Upper lobe of left lung (tissue), 6 donors: Measurements from ENCODE around the gene PON3. TPM values are rescaled to one million over a fixed set of nuclear protein-coding genes. Genes with fewer than 3 reads are reported as not detected.

ENCODE experiments used
- ATAC-seq, 2 donors: fragments of 200-7000 bp; cut with Tn5 transposase; one replicate each; pipeline ENCODE4 v1.9.1; 2022; ENCODE audit warnings: mild to moderate bottlenecking in 2 of 2, moderate library complexity in 2 of 2; ENCODE audit not compliant: low FRiP score in 2 of 2
- DNase-seq, 2 donors: peaks; one replicate each; pipeline ENCODE4 v3.0.0-alpha.2; 2019 to 2020
- H3K27ac ChIP-seq, 4 donors: fragments of 200-600 bp; sonication (generic); one replicate each; pipeline ENCODE4 v1.5.1; 2016 to 2019
- H3K27me3 ChIP-seq, 4 donors: fragments of 200-600 bp; sonication (generic); one replicate each; pipeline ENCODE4 v1.5.1; 2017 to 2019
- H3K36me3 ChIP-seq, 4 donors: fragments of 200-600 bp; sonication (generic); one replicate each; pipeline ENCODE4 v1.5.1; 2016 to 2019
- H3K4me1 ChIP-seq, 4 donors: fragments of 200-600 bp; sonication (generic); one replicate each; pipeline ENCODE4 v1.5.1; 2018 to 2019
- H3K4me3 ChIP-seq, 4 donors: fragments of 200-600 bp; sonication (generic); one replicate each; pipeline ENCODE4 v1.5.1; 2017 to 2019; ENCODE audit warnings: mild to moderate bottlenecking in 2 of 4, moderate library complexity in 1 of 4
- H3K9me3 ChIP-seq, 4 donors: fragments of 200-600 bp; sonication (generic); one replicate each; pipeline ENCODE4 v1.5.1; 2018 to 2019
- EP300 ChIP-seq, 4 donors: sonication (generic); formaldehyde crosslinking; IDR thresholded peaks; one replicate each; pipeline ENCODE4 v1.5.1; 2017; ENCODE audit warnings: antibody characterized with exemption in 4 of 4, control low read depth in 2 of 4
- POLR2A ChIP-seq, 4 donors: fragments of 450-650 bp; IDR thresholded peaks; one replicate each; pipeline ENCODE4 v1.5.1; 2016 to 2017; ENCODE audit warnings: antibody characterized with exemption in 4 of 4, mild to moderate bottlenecking in 2 of 4
- POLR2AphosphoS5 ChIP-seq, 2 donors: sonication (generic); formaldehyde crosslinking; IDR thresholded peaks; one replicate each; pipeline ENCODE4 v1.5.1; 2017; ENCODE audit warnings: antibody characterized with exemption in 2 of 2
- WGBS, 2 donors: methylation state at CpG; one replicate each; pipeline ENCODE4 v1.1.5; 2017 to 2018; 5-methylcytosine and 5-hydroxymethylcytosine counted together
- total RNA-seq, 6 donors: library from RNA; depleted of rRNA in 4 of 6; stranded (reverse); fragments of >200 nt in 4 of 6; gene quantifications; one replicate each; pipeline versions ENCODE4 v1.1.0 to v1.2.1, GENCODE V29; 2016 to 2021
- TF ChIP-seq, protein P1 (sequence below), 6 experiments: fragments of 450-650 bp in 4 of 6; fragments of 200-600 bp in 2 of 6; sonication (generic) in 2 of 6; IDR thresholded peaks; one replicate each; pipeline ENCODE4 v1.5.1; 2016 to 2019; ENCODE audit warnings: antibody characterized with exemption in 6 of 6
- donor health status: DM: no; HTN: no; CAD: no; lungs with moderate emphysema.
- donor health status: DM: no; HTN: yes; CAD: no; lungs with severe emphysema.

PON3 gene
- total RNA-seq, 6 donors from 2014 or later = 10.4 to 67.2 (median 23.2) TPM

DNA sequence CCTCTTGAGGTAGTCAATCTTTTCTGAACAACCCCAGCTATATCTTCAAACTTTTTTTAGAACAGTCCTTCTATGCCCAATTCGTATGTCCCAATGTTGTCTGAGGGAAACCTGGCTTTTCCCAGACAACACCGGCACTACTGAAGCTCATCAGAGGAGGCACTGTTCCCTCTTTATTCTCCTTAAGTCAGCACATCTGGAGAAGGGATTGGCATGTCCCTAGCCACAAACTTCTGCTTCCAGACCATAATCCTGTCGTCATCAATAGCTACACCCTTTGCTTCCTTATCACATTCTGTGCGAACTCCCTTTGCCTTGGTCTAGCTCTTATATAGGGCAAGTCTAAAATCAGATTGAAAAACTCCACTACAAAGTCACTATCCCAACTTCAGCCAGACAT, 22.9 kb downstream of the PON3 start:
- Histone ChIP-seq H3K27ac (no peak overlapping the region), H3K36me3 (peaks cover 0 to 7% (median 0%) of the 10 kb centered on the region in 4 donors), H3K27me3 (no peaks in the 10 kb centered on the region), H3K4me1 (peaks cover 0 to 4% (median under 1%) of the 10 kb centered on the region in 4 donors), H3K9me3 (no peaks in the 10 kb centered on the region), H3K4me3 (no peak overlapping the region)
- WGBS, 2 donors = 86 to 89% methylated on average over 4 of the region's 4 CpGs
- TF ChIP-seq, protein P1, sequence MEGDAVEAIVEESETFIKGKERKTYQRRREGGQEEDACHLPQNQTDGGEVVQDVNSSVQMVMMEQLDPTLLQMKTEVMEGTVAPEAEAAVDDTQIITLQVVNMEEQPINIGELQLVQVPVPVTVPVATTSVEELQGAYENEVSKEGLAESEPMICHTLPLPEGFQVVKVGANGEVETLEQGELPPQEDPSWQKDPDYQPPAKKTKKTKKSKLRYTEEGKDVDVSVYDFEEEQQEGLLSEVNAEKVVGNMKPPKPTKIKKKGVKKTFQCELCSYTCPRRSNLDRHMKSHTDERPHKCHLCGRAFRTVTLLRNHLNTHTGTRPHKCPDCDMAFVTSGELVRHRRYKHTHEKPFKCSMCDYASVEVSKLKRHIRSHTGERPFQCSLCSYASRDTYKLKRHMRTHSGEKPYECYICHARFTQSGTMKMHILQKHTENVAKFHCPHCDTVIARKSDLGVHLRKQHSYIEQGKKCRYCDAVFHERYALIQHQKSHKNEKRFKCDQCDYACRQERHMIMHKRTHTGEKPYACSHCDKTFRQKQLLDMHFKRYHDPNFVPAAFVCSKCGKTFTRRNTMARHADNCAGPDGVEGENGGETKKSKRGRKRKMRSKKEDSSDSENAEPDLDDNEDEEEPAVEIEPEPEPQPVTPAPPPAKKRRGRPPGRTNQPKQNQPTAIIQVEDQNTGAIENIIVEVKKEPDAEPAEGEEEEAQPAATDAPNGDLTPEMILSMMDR (IDR thresholded peaks at IDR 0.05) = no peak
- TF ChIP-seq EP300 (IDR thresholded peaks at IDR 0.05) = no peak
- no peak for TF ChIP-seq POLR2A (IDR thresholded peaks at IDR 0.05)
- TF ChIP-seq POLR2AphosphoS5 (IDR thresholded peaks at IDR 0.05) = no peak
- peak in 1 of 2 donors; percentile 67 for ATAC-seq
- no peak for DNase-seq

DNA sequence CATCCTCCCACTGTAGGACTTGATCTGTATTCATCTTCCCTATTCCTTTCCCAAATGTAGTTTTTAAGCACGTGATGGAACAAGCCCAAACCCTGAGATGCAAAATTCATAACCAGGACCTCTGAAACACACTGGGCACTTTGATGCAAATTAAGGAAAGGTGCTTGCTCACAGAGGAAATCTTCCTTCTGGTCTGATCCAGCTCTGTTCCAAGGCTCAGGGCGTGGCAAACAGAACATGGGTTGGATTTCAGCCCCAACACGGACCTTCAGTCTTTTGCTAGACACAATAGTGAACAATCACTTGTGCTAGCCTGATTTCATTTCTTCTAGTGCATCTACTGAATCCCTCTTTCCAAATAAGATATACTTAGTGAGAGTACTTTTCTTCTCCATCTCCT, 27.9 kb downstream of the PON3 start:
- peaks cover 0 to 7% (median 0%) of the 10 kb centered on the region in 4 donors for H3K4me1 ChIP-seq
- ATAC-seq (no peak), DNase-seq (no peak)
- peak overlapping the region in 1 of 4 donors; percentile 13 for H3K27ac ChIP-seq
- 77% methylated on average over 3 of the region's 3 CpGs for WGBS, 2 donors
- H3K4me3 ChIP-seq = no peak overlapping the region
- no peaks in the 10 kb centered on the region for H3K9me3 ChIP-seq
- peaks cover 0 to 2% (median 0%) of the 10 kb centered on the region in 4 donors for H3K36me3 ChIP-seq
- no peak for TF ChIP-seq POLR2A (IDR thresholded peaks at IDR 0.05)
- TF ChIP-seq, protein P1 (IDR thresholded peaks at IDR 0.05) = no peak
- H3K27me3 ChIP-seq = no peaks in the 10 kb centered on the region

DNA sequence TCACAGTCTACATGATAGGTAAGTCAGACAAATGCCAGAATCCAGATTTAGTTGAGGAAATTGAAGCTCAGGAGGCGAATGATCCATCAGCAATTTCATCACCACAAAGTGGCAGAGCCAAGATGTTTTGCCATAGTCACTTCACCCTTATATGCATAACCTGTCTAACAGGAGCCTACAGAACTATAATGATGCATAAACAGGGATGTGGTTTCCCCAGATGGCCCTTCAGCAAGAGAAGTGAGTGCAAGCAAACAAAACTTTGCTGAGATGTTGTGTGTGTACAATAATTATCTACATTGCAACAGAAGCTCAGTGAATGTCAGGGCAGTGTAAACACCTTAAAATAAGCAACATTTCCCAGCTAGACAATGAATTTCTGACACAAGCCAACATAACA, 28.6 kb downstream of the PON3 start:
- Histone ChIP-seq H3K36me3 (peaks cover 0 to 2% (median 0%) of the 10 kb centered on the region in 4 donors), H3K9me3 (no peaks in the 10 kb centered on the region), H3K27ac (no peak overlapping the region), H3K4me3 (no peak overlapping the region), H3K27me3 (no peaks in the 10 kb centered on the region), H3K4me1 (peaks cover 0 to 7% (median 0%) of the 10 kb centered on the region in 4 donors)
- peak in 1 of 2 donors; percentile 39 for DNase-seq
- peak in 1 of 4 donors; percentile 68 for TF ChIP-seq EP300 (IDR thresholded peaks at IDR 0.05)
- TF ChIP-seq, protein P1 (IDR thresholded peaks at IDR 0.05) = no peak
- peak; percentile 59 to 73 for ATAC-seq
- 56 to 73% methylated on average over 1 of the region's 1 CpG for WGBS, 2 donors

DNA sequence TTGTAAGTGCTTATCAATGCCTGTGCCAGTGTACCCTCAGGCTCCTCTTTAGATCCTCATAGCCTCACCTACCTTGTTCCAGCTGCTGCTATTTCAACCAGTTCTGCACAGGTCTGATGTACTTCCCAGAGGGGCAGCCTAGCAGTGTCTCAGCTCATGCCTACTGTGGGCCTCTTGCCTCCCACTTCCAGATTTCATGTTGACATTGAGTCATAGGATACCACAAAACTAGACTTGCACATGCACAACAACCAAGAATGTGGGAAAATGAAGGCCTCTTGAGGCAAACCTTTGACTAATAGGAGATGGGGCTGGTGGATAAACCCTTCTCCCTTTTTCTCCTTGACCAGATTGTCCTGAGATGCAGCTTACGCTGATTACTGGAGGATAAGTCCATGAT, 31.0 kb downstream of the PON3 start:
- TF ChIP-seq, protein P1 (IDR thresholded peaks at IDR 0.05) = no peak
- TF ChIP-seq EP300 (IDR thresholded peaks at IDR 0.05) = no peak
- no peak for TF ChIP-seq POLR2A (IDR thresholded peaks at IDR 0.05)
- Histone ChIP-seq H3K27me3 (no peaks in the 10 kb centered on the region), H3K4me3 (no peak overlapping the region), H3K9me3 (no peaks in the 10 kb centered on the region), H3K27ac (no peak overlapping the region), H3K36me3 (no peaks in the 10 kb centered on the region), H3K4me1 (peaks cover 0 to 7% (median 0%) of the 10 kb centered on the region in 4 donors)
- 83 to 88% methylated on average over 1 of the region's 1 CpG for WGBS, 2 donors
- ATAC-seq (no peak), DNase-seq (no peak)

DNA sequence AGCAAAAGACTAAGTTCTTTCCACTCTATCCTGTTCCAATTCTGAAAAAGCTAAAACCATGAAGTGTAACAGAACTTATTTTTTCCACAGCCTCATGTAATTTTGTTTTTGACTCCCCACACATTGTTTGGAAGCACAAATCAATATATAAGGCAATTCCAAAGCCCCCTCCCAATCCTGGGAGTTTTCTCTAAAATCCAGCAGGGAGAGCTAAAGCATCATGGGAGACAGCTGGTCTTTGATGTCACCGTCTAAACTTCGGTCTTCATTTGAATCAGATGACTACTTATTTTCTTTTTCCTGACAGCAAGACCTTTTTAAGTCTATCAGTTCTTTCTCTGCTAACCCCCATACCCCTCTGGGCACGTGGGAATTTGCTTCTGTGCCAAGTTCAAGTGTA, 38.6 kb downstream of the PON3 start:
- no peaks in the 10 kb centered on the region for H3K27me3 ChIP-seq
- TF ChIP-seq, protein P1 (IDR thresholded peaks at IDR 0.05) = no peak
- TF ChIP-seq POLR2AphosphoS5 (IDR thresholded peaks at IDR 0.05) (no peak), EP300 (IDR thresholded peaks at IDR 0.05) (no peak), POLR2A (IDR thresholded peaks at IDR 0.05) (no peak)

More for the DNA sequence above, 38.6 kb downstream of the PON3 start:
- no peaks in the 10 kb centered on the region for H3K4me1 ChIP-seq
- H3K4me3 ChIP-seq = no peak overlapping the region
- peaks cover 0 to 4% (median 0%) of the 10 kb centered on the region in 4 donors for H3K9me3 ChIP-seq
- 64 to 66% methylated on average over 3 of the region's 3 CpGs for WGBS, 2 donors
- ATAC-seq = no peak
- DNase-seq = no peak
- no peak overlapping the region for H3K27ac ChIP-seq
- no peaks in the 10 kb centered on the region for H3K36me3 ChIP-seq
